GM19025 (cell line): ENCODE results near the gene POLN.

Experiments
- ATAC-seq: cut with Tn5 transposase; IDR thresholded peaks from one replicate; pipeline ENCODE4 v1.9.1; 2021; ENCODE audit warnings: mild to moderate bottlenecking, low read depth, moderate library complexity; ENCODE audit not compliant: unreplicated experiment

Gene POLN

DNA sequence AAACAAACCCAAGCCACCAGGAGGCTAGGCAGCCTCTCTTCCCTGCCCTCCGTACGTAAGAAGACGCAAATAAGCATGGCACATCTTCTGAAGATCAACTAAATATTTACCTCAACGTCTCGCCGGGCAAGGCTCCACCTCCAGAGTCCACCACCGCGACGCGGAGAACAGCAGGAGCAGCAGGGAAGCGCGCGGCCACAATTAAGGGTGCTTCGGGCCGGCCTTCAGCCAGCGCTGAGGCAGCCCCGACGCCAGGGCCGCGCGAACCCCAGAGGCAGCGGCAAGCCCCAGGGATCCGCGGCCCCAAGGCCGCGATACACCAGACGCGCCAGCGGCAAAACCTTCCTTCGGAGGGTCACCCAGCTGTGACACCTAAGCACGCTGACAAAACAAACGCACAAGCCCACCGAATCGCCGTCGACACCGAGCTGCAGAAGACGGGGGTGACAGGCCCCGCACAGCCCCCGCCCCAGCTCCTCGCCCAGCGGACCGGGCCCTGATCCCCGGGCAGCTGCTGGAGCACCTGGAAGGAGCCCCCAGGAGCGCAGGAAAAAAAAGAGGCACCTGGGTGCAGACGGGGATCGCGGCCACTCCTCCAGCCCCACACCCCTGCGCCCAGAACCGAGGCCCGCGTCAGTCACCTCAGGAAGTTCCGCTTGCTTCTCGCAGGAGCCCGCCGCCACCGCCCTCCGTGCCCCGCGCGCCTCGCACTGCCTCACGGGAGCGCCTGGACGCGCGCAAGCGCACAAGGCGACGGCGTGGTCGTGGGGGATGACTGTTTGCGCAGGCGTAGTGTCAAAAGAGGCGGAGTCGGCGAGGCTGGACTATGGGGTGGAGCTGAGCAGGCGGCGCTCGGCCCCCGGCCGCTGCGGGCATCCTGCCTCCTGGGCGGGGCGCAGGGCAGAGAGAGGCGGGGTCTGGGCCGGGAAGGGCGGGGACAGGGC lies at the start of gene POLN, which contains the start of gene HAUS3:
POLN (minus strand) TSS at position 712 of the 944 bp plus-strand sequence. CDS start 12,890 bp downstream, outside the sequence.
HAUS3 (minus strand) TSS at position 712 of the 944 bp plus-strand sequence. CDS start 1,175 bp downstream, outside the sequence.
- ATAC-seq: peak; percentile 96

DNA sequence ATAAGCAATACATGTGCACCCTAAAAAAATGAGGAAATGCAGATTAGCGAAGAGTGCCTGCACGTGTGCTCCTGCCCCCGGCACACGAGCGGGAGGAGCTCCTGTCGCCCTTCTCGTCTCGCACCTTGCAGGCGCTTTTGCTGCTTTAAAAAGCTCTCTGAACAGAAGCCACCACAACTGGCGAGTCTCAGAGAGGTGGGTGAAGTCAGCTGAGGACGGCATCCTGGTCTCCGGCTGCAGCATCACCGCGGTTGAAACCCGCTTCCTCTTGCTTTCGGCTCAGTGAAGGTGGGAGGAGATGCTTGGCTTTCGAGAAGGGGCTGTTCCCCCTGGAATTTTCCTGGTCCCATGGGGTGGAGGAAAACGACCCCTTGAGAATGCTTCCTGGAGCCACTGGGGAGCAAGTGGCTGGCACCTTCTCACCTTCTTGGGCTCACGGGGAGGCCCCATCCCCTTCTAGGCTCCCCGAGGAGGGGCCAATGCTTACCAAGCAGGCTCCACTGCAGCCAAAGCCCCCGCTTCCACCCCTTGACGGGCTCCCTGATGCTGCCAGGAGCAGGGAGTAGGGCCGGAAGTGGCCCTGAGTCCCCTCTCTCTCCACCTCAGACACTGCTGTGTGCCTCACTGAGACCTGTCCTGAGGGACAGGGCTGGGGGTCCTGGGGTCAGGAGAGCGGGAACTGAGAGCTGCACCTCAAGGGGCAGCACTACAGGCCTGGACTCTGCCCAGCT lies 49.2 kb upstream of the POLN start:
- no peak for ATAC-seq

DNA sequence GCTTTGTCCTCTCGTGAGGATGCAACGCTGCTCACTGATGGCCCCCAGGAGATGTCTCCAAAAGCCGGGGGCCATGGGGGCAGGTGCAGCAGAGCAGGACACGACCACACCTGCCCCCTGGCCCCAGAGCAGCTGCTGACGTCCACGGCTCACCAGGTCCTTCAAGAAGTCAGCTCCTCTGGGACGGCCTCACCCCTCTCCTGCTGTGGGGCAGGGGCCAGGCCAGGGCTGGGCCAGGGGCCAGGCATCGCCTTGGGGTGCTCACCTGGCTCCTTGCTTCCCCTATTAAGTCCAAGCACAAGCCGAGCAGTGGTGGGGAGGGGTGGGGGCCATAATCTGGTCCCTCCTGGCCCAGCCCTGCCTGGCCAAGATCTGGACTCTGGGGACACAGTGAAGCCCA lies 48.6 kb upstream of the POLN start:
- ATAC-seq: no peak

DNA sequence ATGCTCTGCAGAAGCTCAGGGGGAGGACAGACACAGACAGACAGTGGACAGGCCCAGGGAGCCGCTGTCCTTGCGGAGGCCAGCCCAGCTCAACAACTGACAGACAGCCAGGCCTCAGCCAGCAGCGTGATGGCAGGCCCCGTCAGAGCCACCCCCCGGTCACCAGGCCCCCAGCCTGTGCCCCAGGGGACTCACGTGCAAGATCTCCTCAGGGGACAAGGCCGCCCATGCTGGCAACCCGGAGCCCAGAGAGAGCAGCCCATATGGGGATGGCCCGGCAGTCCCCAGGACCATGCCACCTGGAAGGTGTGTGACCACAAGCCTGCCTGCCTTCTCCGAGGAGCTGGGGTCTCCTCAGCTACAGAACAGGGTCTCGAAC lies 48.0 kb upstream of the POLN start:
- ATAC-seq: no peak

DNA sequence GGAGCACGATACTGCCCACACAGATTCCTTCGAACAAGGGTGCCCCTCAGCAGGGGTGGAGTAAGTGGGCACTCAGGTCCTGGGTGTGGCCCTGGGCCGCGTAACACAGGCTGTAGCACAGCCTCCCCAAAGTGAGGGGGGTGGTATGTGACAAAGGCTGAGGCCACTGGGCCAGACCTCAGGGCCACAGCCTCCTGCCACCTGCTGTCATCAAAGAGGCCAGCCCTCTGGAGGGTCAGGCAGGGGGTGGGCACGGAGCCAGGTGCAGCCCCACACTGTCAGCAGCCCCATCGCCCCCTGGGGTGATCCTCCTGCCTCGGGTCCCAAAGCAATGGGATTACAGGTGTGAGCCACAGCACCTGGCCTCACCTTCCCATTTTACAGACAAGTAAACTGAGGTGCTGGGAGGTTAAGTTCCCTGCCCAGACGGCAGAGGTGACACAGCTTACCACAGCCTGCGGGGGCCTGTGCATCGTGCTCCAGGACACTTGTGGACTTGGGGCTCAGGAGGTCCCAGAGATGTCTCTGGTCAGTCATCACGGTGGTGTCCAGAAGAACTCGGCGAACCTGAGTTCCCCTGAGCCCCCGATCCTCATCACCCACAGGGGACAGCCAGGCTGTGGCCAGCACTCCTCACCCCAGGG lies 47.5 kb upstream of the POLN start:
- ATAC-seq: no peak

DNA sequence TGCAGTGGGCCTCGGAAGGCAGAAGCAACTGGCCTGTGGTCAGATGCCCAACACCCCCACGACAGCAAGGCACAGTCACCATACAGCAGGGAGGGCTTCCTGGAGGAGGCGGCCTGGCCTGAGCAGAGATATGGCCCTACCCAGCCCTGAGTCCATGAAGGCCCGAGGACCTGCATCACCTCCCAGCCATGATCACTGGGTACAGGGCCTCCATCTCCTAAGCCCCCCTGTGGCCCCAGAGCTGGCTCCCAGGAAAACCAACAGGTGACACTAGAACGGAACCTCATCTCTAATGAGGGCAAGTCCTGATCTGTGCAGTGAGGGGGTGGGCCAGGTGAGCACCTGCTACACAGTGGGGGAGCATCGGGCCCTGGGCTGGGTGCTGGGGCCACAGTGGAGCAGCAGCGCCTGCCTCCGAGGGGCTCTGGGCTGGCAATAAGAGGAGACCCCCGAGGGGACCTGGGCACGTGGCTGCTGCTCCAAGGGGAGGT lies 46.2 kb upstream of the POLN start:
- no peak for ATAC-seq

GRCh38 chr4:2287594-2287915 lies 45.6 kb upstream of the POLN start:
- no peak for ATAC-seq

GRCh38 chr4:2286904-2287593 lies 45.1 kb upstream of the POLN start:
- no peak for ATAC-seq

GRCh38 chr4:2285613-2286381 lies 43.9 kb upstream of the POLN start:
- ATAC-seq: no peak

DNA sequence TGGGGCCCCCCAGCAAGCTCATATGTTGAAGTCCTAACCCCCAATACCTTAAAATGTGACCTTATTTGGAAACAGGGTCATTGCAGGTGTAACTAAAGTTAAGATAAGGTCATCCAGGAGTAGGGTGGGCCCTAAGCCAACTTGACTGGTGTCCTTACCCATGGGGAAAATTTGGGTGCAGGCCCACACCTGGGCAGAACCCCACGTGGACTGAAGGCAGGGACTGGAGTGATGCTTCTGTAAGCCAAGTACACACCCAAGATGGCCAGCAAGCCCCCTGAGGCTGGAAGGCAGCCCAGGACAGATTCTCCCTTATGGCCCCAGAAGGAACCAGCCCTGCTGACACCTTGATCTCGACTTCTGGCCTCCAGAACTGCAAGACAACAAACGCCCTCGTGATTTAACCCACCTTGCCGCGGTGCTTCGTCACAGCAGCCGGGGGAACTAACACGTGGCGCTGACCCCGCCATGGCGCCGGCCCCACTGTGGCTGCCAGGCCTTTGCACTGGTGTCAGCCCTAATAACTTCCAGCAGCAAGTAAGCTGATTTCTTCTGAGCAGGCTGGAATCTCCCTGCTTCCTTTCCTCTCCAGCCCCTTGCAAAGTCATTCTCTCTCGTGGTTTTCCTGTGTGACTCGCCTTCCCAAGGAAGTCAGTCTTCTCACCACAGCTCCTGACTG lies 43.2 kb upstream of the POLN start:
- no peak for ATAC-seq

- no peak for ATAC-seq
Observed at GRCh38 chr4:2284161-2284933, 42.4 kb upstream of the POLN start.

DNA sequence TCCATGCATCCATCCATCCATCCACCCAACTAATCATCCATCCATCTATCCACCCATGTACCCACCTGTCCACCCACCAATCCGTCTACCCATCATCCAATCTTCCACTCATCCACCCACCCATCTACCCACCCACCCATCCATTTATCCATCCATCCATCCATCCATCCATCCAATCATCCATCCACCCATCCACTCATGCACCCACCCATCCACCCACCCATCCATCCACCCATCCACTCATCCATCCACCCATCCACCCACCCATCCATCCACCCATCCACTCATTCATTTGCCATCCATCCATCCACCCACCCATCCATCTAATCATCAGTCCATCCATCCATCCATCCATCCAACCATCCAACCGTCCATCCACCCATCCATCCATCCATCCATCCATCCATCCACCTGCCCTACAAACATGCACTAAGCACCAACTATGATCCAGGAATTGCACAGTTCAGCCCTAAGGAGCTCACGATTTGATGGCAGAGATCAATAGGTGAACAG lies 41.3 kb upstream of the POLN start:
- ATAC-seq: no peak

DNA sequence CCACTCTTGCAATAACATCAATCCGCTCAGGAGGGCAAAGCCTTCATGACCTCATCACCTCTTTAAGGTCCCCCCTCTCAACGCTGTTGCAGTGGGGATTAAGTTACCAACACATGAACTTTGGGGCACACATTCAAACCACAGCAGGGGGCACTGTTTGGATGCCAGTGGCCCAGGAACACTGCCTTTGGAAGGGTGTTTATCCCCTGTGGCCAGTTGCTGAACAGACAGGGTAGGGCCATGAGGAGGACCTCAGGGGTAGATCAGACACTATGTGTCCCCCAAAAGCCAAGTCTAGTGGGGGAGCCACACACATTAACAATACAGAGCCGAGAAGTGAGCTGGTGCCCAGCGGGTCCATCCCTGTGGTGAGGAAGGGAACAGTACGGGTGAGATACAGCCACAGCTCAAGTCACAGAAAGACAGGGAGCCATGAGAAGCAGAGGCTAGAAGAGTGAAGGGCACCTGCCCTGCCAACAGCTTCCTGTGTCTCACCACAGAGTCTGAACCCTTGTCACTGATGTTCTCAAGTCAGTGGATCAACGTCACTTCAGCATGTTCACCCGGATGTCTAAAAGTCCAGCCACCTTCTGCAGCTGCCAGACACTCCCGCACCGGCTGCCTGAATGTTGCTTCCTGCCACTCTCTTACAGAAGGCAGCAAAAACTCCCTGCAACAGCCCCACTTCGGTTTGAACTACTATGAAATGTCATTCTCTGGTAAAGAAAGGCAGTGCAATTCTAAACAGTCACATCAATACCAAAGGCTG lies 39.8 kb upstream of the POLN start:
- peak; percentile 83 for ATAC-seq

- ATAC-seq: no peak
Observed at GRCh38 chr4:2280531-2281300, 38.8 kb upstream of the POLN start.

GRCh38 chr4:2277956-2278355 lies 36.0 kb upstream of the POLN start:
- no peak for ATAC-seq

DNA sequence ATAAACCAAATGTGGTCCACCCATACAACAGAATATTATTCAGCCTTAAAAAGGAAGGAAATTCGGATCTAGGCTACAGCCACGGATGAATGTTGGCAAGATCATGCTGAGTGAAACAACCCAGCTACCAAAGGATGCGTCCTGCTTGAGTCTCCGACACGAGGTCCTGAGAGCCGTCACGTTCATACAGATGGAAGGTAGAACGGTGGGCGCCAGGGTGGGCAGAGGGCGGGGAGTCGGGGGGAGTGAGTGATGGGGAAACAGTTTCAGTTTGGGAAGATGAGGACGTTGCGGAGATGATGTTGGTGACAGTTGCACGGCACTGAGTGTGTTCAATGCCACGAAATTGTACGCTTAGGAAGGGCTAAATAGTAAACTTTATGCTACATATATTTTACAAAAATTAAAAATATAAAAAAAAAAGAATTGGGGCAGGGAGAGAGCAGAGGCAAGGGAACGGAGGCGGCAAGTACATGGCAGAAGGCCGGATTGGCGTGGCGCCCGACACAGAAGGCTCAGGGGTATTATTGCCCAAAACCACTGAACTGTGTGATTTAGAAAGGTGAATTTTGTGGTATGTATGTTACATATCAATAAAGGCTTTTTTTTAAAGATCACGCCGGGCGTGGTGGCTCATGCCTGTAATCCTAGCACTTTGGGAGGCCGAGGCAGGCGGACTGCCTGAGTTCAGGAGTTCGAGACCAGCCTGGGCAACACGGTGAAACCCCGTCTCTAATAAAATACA lies 34.8 kb upstream of the POLN start:
- no peak for ATAC-seq
